HPDE6-E6E7 (cell line): ENCODE results near the gene PRR35.
A peak's percentile ranks its signal among the peaks of the same experiment; 100 is the strongest.

Experiments
- DNase-seq: peaks from one replicate; pipeline ENCODE4 v3.0.0; 2011; ENCODE audit warnings: missing footprints; ENCODE audit errors: extremely low spot score

Gene PRR35

DNA sequence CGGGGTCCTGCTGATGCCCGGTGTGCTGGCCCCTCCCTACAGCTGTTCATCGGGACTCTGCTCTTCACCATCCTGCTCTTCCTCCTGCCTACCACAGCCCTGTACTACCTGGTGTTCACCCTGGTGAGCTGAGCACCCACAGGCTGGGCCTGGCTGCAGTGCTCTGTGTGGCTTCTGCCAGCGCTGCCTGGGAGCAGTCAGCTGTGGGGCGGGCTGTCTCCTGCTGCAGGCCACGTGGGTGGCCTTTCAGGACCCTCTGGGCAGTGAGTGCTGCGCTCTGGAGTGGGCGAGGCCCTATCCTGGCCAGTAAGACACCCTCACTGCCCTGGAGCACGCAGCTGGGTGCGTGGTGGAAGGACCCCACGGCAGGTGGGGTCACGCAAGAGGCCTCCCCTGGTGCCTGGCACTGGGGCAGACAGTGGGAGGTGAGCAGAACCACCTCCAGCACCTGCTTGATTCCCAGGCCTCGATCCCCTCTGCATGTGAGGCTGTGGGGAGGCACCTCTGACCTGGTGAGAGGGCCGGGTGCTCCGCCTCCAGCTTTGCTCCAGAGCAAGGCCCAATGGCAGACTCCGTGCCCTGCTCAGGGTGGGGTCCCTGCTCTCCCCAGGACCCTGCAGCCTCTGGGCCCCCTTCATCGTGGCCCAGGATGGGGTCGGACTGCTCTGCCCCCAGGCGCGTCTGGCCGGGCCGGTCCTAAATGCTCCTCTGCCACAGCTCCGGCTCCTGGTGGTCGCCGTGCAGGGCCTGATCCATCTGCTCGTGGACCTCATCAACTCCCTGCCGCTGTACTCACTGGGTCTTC, 20.1 kb downstream of the PRR35 start:
- no peak for DNase-seq

GRCh38 chr16:580946-581498, 20.8 kb downstream of the PRR35 start:
- no peak for DNase-seq

DNA sequence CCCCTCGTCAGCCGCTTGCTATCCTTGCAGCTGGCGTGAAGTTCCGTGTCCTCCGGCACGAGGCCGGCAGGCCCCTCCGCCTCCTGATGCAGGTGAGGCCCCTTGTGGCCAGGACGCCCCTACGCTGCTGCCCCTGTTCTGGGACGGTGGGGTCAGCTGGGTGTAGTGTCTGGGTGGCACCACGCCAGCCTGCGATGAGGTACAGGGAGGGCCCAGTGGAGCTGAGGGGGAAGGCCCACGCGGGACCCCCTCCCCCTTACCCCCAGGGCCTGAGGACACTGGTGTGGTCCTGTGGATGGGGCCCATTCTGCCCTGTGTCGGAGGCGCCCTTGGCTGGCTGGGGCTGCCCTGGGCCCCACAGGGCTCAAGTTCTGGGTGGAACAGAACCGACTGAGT, 22.0 kb downstream of the PRR35 start:
- no peak for DNase-seq

DNA sequence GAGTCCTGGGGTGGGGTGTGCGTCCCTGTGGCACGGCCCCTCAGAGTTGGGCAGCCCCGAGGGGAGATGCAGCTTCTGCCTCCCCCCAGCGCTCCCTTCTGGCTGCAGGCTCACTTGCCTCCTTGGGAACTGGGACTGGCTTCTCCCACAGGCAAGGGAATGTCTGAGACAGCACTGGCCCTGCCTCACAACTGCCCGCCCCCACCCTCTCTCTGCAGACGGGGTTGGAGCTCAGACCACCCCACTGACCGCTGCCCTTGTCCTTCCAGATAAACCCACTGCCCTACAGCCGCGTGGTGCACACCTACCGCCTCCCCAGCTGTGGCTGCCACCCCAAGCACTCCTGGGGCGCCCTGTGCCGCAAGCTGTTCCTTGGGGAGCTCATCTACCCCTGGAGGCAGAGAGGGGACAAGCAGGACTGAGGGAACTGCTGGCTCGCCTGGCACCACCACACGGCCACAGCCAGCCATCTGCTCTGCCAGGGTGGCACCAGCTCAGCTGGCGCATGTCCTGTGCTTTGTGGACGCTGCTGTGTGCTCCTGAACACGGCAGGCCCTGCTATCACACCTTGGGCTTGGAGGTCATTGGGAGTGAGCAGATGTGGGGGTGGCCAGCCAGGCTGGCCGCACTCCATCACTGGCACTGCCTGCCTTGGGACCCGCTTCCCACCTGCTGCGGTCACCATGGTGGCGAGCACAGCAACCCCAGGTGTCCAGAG, 22.6 kb downstream of the PRR35 start:
- DNase-seq: no peak

DNA sequence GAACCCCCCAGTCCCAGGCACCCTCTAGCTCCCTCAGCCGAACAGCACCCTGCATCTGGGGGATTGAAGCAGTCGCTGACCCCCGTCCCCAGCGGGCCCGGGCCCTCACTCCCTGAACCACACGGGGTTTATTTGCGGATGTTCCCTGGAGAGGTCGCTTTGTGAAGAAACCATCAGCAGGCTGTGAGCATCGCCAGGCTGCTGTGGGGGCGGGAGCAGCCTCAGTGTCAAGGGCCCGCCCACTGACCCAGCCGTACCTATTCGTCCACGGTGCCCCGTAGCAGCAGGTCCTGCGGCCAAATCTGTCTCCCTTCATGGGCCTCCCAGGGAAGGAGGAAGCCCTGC, 23.2 kb downstream of the PRR35 start:
- DNase-seq: no peak

DNA sequence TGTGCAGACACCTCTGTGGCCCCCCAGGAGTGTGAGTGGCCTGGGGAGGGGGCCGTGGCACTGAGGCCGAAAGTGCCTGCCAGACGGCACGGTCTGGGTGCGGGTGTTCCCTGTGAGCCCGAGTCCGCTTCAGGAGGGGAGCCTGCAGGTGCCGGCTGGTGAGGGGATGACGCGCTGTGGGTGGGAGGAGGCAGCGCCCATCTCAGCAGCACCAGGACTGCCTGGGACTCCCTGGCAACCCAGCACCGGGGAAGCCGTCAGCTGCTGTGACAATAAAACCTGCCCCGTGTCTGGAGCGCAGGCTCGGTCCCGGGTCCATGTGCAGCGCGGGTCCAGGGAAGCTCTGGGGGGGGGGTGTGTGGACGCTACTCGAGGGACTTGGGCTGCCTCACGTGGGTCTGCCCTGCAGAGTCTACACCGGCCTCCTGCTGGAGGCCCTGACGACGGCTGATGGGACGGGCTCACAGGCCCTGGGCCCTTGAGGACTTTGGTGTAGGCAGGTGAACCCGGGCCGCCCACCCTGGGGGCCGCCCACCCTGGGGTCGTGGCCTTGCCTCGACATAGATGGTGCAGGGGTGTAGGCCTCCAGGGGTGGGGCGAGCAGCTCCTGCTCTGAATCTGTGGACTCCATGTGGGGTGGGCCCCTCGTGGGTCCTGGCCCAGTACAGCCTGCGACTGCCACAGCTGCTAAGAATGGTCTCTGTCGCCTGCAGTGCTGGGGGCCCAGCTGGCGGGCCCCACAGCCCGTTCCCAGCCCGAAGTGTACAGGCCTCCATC, 23.8 kb downstream of the PRR35 start:
- DNase-seq: no peak

DNA sequence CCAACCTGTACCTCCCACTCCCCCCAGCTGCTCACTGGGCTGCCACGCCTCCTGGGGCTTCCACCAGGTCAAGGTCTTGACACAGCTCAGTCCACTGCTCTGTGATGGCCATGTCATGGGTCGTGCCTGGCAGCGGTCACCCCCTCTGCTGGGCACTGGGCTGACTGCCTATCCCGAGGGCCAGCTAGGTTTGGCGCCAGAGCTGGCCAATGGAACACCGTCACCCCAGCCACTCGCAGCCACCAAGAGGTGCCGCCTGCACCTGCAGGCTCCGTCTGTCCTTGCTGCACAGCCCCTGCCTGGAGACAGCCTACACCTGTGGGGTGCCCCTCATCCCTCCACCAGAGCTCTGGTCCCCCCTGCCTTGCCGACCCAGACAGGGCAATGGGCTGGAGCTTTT, 25.2 kb downstream of the PRR35 start:
- no peak for DNase-seq

GRCh38 chr16:586047-586644, 26.0 kb downstream of the PRR35 start:
- no peak for DNase-seq

- DNase-seq: no peak
Measured at GRCh38 chr16:586645-587590, 26.7 kb downstream of the PRR35 start.

- no peak for DNase-seq
Measured at GRCh38 chr16:588639-588888, 28.4 kb downstream of the PRR35 start.

DNA sequence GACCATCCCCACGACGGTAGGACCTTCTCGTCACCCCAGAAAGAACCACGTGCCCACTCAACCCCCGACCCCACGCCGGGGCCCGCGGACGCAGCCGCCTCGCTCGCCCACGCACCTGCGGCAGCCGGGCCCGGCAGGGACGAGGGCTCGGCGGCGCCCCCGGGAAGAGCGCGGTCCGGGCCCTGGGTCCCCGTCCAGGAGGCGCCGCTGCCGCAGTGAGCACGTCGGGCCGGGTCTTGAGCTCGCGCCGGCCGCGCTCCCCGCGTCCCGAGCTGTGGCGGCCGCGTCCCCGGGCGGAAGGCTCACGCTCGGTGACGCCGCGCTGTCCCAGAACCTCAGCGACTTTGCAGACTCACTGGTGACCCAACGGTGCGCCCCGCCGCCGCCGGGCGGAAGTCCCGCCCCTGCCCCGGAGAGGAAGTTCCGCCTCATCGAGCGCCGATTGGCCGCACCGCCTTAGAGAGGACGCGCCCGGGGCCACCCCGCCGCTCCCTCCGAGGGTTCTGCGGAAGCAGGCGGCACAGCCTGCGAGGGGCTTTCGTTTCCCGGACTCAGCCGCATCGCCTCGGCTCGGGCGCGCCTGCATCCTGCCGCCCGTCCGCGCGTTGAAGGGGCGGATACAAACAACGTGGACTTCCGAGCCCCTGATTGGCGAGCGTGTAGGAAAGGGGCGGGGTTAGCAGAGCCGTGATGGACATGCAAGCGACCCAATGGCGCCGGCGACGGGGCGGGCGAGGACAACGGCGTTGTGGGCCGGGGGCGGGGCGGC, 28.9 kb downstream of the PRR35 start:
- no peak for DNase-seq

DNA sequence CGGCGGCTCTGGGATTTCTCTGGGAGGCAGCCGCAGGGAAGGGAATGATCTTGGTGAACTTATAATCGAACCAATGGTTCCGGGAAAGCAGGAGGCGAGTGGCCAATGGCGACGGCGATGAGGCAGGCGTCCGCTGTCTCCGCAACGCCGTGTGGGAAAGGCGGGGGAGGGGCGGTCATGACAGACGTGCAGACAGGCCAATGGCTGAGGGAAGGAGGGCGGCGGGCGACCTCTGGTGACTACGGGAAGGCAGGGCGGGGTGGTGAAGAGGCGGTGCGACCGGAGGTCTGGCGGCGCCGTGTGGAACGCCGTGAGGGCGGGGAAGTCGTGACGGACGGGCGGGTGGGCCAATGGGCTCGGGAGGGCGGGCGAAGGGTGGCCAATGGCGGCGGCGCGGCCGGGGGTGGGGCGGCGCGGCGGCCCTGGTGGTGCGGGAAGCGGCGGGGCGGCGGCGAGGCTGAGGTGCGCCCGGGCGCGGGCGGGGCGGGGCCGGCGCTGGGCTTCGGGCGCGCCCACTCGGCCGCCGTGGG, 29.5 kb downstream of the PRR35 start, which contains the start of gene RAB40C:
TSS of gene RAB40C (plus strand) at position 409 of the 530 bp plus-strand sequence. CDS start 226 bp downstream, outside the sequence.
- DNase-seq: peak; percentile 86

- no peak for DNase-seq
Measured at GRCh38 chr16:590188-590814, 30.1 kb downstream of the PRR35 start.

GRCh38 chr16:590815-591200, 30.6 kb downstream of the PRR35 start:
- no peak for DNase-seq

GRCh38 chr16:591231-591630, 31.0 kb downstream of the PRR35 start:
- no peak for DNase-seq

GRCh38 chr16:591892-592517, 31.8 kb downstream of the PRR35 start:
- no peak for DNase-seq

DNA sequence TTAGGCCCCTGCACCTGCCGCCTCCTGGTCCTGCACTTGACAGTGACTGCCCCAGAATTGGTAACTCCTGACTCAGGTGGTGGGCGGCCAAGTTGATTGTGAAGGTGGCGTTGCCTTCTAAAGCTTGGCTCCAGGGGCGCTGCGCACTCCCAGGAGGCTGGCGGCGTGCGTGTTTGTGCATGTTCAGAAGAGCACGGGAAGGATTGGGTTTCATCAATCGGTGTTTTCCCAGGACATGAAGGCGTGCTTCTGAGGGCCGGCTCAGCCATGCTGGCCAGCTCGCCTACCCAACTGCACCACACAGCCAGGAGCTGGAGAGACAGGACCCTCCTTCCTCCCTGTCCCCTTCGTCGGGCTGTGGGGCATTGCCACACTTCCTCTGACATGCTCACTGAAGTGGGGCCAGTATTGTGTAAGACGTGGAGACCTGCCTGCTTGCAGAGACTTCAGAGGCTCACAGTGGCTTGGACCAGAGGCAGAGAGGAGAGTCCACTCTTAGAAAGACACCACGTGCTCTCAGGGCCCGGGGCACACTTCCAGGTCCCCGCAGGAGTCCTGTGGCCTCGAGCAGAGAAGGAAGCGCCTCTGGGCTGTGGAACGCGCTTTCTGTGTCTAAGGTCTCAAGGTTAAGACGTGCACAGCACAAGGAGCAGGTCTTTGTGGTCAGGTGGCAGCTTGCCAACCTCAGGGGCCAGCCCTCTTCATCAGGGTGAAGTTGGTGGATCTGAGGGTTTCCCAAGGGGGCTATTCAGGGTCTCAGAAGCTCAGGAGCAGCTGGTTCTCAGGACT, 32.5 kb downstream of the PRR35 start:
- DNase-seq: peak; percentile 87

DNA sequence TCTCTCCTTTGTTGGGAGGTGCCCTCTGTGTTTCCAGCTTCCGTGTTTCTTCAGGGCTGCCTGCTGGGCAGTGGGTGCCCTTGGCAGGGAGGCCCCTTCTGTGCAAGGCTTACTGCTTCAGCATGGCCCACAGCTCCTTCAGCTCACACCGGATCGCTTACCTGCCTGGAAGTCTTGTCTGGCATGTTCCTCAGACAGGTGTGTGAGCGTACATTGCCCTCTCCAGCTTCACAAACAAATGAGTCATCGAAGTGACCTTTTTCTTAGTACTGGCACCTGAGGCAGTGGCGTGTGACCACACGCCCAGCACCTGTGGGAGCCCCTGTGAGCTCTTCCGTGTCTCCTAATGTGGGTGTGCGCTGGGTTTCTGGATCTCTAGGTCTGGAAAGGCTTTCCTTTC, 33.2 kb downstream of the PRR35 start:
- DNase-seq: peak; percentile 74
